NCI-H510A (cell line): ENCODE measurements around the gene PSMD11.

Source experiments
- DNase-seq: peaks from one replicate; lab custom pipeline; 2025; lab: John Stamatoyannopoulos, UW

The PSMD11 gene

GRCh38 chr17:32464374-32464773 is 20.1 kb downstream of the PSMD11 start:
- no peak for DNase-seq

GRCh38 chr17:32467949-32468348 is 23.6 kb downstream of the PSMD11 start:
- DNase-seq, result no peak

DNA sequence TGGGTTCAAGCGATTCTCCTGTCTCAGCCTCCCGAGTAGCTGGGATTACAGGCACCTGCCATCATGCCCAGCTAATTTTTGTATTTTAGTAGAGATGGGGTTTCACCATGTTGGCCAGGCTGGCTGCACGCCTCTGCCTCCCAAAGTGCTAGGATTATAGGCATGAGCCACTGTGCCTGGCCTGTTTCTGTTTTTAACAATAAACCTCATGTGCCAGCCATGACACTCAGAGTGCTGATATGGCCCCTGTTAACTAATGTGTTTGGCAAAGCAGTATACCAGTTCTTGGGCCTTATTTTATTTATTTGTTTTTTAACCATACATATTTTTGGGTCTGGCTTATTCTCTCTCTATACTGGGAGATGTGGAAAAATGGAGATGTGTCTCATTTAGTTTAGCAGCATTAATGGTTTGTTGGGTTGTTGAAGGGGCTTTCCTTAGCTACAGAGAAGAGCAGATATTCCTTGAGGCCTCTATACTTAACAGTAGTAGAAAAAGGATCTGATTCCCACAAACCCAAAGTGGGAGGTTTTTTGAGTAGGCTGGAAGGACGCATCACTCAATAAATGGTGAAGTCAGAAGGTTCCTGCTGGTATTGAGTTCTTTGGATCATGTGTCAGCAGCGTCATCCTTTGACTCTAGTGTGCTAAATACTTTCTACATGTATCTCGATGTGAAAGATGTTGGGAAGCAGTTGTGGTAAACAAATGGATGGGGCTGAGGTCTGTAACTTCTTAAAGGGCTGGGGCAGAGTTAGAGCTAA is 26.3 kb downstream of the PSMD11 start:
- no peak for DNase-seq

- DNase-seq, result no peak
Measured at GRCh38 chr17:32471652-32472051, 27.3 kb downstream of the PSMD11 start.

DNA sequence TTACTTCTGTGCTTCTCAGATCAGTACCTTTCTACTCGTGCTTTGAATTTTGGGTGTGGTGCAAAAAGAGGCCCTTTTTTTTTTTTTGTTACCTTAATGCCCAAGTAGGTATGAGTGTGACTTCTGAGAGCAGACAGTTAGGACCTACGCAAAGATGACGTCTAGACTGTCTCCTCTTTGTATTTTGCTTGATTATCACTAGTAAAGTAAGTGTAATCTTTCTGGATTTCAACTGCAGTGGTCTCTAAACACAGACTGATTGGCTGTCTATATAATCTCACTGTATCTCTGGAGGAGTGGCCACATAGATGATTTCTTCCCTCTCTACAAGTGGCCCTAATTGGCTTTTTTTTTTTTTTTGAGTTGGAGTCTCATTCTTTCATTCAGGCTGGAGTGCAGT is 30.9 kb downstream of the PSMD11 start:
- DNase-seq, result no peak

- no peak for DNase-seq
Measured at GRCh38 chr17:32477220-32477619, 32.9 kb downstream of the PSMD11 start.

DNA sequence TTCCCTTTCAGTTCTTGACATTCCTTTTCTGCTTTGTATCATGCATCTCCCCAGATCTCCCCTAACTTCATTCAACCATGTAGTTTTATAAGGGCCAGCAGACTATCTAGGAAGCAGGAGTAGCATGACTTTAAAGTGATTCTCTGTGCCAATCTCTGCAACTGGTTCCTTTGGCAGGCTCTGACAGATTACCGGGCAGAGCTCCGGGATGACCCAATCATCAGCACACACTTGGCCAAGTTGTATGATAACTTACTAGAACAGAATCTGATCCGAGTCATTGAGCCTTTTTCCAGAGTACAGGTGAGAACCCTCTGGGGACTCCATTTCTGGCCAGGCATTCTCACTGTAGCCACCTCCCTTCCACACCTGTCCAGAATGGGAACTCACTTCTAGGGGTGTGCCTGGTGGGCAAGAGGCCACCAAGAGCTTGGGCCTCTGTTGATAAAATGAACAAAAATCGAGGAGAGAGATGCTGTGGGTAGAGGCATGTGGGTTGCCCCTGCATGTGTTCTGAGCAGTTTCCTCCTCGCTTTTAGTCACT is 34.8 kb downstream of the PSMD11 start:
- no peak for DNase-seq

DNA sequence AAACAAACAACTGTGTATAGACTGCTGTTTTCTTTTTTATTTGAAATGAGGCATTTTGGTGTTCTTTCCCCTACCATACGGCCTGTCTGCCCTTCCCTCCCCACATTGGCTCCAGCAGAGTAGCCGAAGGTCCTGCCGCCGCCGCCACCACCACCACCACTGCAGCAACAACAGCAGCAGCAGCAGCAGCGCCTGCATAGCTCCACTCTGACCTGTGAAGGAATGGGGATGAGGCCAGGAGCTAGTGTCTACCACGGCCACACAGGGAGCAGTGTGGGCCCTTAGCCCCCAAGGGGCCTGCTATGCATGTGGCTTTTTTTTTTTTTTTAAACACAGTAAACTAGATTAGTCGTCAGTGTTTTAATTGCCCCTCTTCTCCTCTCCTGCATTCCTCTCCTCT is 36.9 kb downstream of the PSMD11 start:
- no peak for DNase-seq

DNA sequence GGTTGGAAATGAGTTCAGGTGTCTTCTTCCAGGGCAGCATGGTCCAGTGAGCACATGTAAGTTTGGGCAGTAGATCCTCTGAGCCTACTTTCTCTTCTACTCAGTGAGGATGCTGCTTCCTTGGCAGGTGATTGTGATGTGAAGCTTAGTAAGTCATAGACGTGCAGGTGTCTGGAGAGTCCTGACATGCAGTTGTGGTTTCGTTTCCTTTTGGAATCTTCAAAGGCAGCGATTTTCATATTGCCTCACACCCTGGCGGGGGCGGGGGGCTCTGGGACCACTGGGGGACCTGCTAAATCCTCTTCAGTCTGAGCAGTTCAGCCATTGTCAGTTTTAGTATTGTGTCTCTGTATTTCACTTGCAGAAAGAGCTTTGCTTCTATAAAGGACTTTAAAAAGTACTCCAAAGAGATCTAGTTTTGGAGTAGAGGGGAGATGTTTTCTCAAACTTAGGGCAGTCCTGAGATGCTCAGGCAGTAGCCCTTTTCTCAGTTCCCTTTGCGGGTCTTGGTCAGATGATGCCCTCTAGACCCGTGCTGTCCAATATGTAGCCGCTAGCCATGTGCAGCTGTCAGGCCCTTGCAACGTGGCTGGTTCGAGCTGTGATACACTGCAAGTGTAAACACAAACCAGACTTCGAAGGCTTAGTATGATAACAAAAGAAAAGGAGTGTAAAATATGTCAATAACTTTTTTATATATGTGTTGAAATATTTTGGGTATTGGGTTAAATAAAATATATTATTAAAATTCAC is 38.4 kb downstream of the PSMD11 start:
- no peak for DNase-seq

GRCh38 chr17:32483451-32484019 is 39.2 kb downstream of the PSMD11 start:
- peak; percentile 57 for DNase-seq

- no peak for DNase-seq
Measured at GRCh38 chr17:32484041-32484461, 39.7 kb downstream of the PSMD11 start.

- DNase-seq, result no peak
Measured at GRCh38 chr17:32484628-32485027, 40.3 kb downstream of the PSMD11 start.

DNA sequence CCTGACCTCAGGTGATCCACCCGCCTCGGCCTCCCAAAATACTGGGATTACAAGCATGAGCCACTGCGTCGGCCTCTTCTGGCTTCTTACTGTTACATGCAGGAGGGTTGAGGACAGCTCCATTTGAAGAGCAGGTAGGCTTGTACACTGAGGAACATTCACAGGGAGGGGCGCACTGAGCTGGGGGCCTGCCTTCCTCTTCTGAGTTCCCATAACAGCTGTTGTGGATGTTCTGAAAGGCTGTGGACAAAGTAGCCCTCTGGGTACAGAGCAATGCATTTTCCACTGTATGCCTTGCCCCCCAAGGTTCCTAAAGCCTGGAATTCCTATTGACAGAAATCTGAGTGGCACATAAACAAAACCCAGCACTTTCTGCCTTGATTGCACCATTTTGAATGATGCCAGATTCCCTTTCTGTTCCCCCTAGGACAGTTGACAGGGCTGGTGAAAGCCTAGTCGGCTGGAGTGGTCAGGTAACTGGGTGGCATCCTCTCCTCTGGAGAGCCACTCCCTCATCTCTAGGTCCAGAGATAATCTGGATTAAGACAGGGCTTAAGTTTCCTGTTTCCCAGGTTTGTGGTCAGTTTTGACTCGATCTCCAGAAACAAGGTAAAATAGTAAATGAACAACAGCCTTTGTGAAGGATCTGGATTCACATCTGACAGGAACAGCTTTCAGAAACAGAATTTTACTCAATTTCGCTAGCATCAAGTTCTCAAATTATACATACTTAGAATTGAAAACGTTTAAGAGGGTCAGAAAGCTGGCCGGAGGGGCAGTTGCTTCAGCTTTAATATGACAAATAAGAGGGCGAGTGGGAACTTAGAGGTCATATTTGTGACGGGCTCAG is 41.2 kb downstream of the PSMD11 start:
- no peak for DNase-seq

- DNase-seq, result peak; percentile 77
Measured at GRCh38 chr17:32486111-32486700, 41.9 kb downstream of the PSMD11 start.

DNA sequence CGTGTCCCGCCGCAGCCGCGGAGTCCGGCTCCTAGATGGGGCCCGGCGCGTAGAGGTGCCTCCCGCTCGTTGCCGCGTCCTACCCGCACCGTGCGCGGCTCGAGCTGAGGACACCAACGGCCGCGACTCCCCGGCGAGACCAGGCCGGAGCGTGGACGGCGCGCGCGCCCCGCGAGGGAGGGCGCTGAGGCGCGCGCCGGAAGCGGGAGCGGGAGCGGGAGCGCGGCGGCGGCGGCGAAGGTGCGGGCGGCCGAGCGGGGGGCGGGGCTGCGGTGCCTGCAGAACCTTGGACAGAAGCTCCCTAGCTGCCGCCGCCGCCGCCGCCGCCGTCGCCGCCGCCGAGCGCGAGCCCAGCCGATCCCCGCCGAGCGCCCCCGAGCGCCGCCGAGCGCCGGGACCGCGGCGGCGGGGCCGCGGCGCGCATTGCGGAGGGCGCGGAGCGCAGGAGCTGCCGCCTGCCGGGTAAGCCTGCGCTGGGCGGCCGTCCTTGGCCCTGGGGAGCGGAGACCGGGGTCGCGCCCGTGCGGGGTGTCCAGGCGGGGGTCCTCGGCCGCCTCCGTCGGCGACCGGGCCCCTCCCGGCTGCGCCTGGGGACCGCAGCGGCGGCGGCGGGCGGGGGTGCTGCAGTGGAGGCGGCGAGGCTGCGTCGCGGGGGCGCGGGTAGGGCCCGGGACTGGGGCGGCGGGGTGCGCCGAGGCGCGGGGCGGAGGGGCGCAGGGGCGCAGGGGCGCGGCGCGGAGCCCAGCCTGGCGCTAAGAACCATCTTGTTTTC is 42.6 kb downstream of the PSMD11 start, which contains the start of gene CDK5R1:
Gene CDK5R1 (plus strand): TSS at position 293 of the 772 bp plus-strand sequence. CDS start 628 bp downstream, outside the sequence.
- DNase-seq, result peak; percentile 66

GRCh38 chr17:32487473-32488176 is 43.3 kb downstream of the PSMD11 start:
- no peak for DNase-seq

- DNase-seq, result no peak
Measured at GRCh38 chr17:32488177-32488542, 43.9 kb downstream of the PSMD11 start.

- no peak for DNase-seq
Measured at GRCh38 chr17:32488604-32489180, 44.4 kb downstream of the PSMD11 start.

DNA sequence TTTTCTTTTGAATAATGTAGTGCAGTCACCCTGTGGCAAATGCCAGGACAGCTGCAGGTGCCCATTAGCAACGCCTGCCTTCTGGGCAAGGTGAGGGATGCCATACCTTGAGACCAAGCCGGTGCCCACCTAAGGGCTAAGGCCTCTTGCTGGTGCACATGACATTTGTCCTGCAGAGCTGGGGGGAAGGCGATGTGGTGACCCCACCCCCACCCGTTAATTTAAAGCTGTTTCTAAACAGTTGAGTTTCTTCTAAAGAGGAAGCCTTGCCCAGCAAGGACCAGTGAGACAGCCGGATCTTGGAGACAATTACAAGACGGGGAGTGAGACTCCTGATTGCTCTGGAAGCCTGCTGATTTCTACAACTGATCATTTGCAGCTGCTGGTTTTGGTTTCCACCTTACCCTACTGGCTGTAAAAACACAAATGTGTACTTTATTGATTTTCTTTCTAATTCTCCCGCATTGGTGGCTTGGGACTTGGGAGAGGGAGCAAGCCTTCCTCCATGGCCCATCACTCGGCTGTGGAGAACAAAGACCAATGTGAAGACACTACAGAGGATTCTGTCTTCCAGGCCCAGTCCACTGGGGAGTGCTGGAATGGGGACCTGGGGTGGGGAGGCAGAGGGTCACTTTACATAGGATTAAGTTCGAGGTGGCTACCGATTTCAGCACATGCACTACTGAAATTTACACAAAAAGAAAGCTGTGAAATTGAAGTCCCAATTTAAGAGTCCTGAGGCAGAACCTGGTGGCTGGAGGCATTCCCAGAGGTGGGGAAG is 45.2 kb downstream of the PSMD11 start:
- no peak for DNase-seq
